Natural killer cell (primary cell): ENCODE data around the gene CD93. TPM values are rescaled to one million over a fixed set of nuclear protein-coding genes. Genes with fewer than 3 reads are reported as not detected.

ENCODE experiments used
- ATAC-seq, 3 donors: fragments of 150-1000 bp in 2 of 3; fragments of 200-7000 bp in 1 of 3; cut with Tn5 transposase; 1 replicate in 1 of 3; 2 replicates in 2 of 3; pipeline ENCODE4 v1.10.0; 2021; ENCODE audit warnings: mild to moderate bottlenecking in 2 of 3, moderate library complexity in 2 of 3
- DNase-seq, 2 donors: peaks; one replicate each; pipeline versions ENCODE4 v3.0.0 to v3.0.0-alpha.2; 2013 to 2021; ENCODE audit warnings: mixed read lengths in 1 of 2
- H3K27ac ChIP-seq: one replicate; pipeline ENCODE4 v1.5.1; 2013; ENCODE audit warnings: mild to moderate bottlenecking, low read length
- H3K27me3 ChIP-seq: one replicate; pipeline ENCODE4 v1.6.1; 2013; ENCODE audit warnings: low read length; ENCODE audit not compliant: control insufficient read depth, insufficient read depth
- H3K36me3 ChIP-seq: one replicate; pipeline ENCODE4 v1.6.1; 2013; ENCODE audit warnings: low read length; ENCODE audit not compliant: control insufficient read depth, insufficient read depth
- H3K4me1 ChIP-seq: one replicate; pipeline ENCODE4 v1.6.1; 2013; ENCODE audit warnings: low read length; ENCODE audit not compliant: control insufficient read depth, insufficient read depth
- H3K4me3 ChIP-seq: one replicate; pipeline ENCODE4 v1.5.1; 2013; ENCODE audit warnings: low read length
- H3K9me3 ChIP-seq: one replicate; pipeline ENCODE4 v1.6.1; 2013; ENCODE audit warnings: low read length; ENCODE audit not compliant: control insufficient read depth, insufficient read depth
- H3K27ac Mint-ChIP-seq, 2 donors: one replicate each; pipeline ENCODE4 v1.8.0; 2022; ENCODE audit warnings: mild to moderate bottlenecking in 2 of 2, mixed read lengths in 2 of 2, moderate library complexity in 1 of 2
- H3K27me3 Mint-ChIP-seq, 2 donors: one replicate each; pipeline ENCODE4 v1.8.0; 2022; ENCODE audit warnings: low read depth in 2 of 2, mixed read lengths in 2 of 2
- H3K36me3 Mint-ChIP-seq: one replicate; pipeline ENCODE4 v1.8.0; 2022; ENCODE audit warnings: mixed read lengths
- H3K4me1 Mint-ChIP-seq, 2 donors: one replicate each; pipeline ENCODE4 v1.8.0; 2022; ENCODE audit warnings: mixed read lengths in 2 of 2
- H3K4me3 Mint-ChIP-seq: one replicate; pipeline ENCODE4 v1.8.0; 2022; ENCODE audit warnings: mild to moderate bottlenecking, moderate library complexity, mixed read lengths
- H3K9me3 Mint-ChIP-seq, 2 donors: one replicate each; pipeline ENCODE4 v1.8.0; 2022; ENCODE audit warnings: mixed read lengths in 2 of 2
- WGBS: methylation state at CpG from one replicate; pipeline ENCODE4 v1.1.7; 2013; ENCODE audit warnings: missing lambda C conversion rate; ENCODE audit not compliant: insufficient coverage; 5-methylcytosine and 5-hydroxymethylcytosine counted together
- intact Hi-C: fragments of 100-400 bp; cut with micrococcal nuclease; formaldehyde crosslinking; loops from one replicate; pipeline ENCODE4 v1.14.2; 2022
- total RNA-seq, 4 donors: library from RNA; stranded (reverse); fragments of 120-200 nt in 1 of 4; gene quantifications; one replicate each; pipeline versions ENCODE4 v1.2.3 to v1.2.4, GENCODE V29; 2013 to 2022
- TF ChIP-seq, protein P1 (sequence below): fragments of 200-600 bp; IDR thresholded peaks from one replicate; pipeline ENCODE4 v1.8.0; 2022; ENCODE audit warnings: antibody characterized with exemption

CD93 gene
- total RNA-seq, 3 donors from 2014 or later (not counting 1 experiment from before 2014, with no cell fraction given) = 8.0 to 17.9 (median 17.2) TPM

DNA sequence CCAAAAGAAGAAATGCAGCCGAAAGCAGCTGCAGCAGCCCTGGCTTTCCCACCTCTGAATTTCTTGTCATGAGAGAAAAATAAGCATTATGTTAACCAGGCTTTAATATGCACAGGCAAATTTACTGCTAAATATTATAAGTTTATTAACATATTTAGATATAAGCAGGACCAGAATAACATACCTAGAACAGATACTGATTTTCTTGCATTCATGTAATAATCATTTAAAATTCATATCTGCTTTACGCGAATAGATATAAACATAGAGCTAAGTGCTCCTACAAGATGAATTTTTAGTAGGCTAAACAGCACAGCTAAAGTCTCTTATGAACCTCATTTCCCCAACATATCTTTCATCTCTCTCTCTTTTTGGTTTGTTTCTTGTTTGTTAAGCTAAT is 14.7 kb downstream of the CD93 start:
- Mint-ChIP-seq H3K9me3 (no peaks in the 10 kb centered on the region), H3K4me3 (no peak overlapping the region), H3K27ac (no peak overlapping the region), H3K27me3 (no peaks in the 10 kb centered on the region), H3K4me1 (no peaks in the 10 kb centered on the region), H3K36me3 (no peaks in the 10 kb centered on the region)
- Histone ChIP-seq H3K9me3 (no peaks in the 10 kb centered on the region), H3K4me3 (no peak overlapping the region), H3K27ac (no peak overlapping the region), H3K27me3 (no peaks in the 10 kb centered on the region), H3K4me1 (no peaks in the 10 kb centered on the region), H3K36me3 (no peaks in the 10 kb centered on the region)
- ATAC-seq (no peak), DNase-seq (no peak)
- TF ChIP-seq, protein P1, sequence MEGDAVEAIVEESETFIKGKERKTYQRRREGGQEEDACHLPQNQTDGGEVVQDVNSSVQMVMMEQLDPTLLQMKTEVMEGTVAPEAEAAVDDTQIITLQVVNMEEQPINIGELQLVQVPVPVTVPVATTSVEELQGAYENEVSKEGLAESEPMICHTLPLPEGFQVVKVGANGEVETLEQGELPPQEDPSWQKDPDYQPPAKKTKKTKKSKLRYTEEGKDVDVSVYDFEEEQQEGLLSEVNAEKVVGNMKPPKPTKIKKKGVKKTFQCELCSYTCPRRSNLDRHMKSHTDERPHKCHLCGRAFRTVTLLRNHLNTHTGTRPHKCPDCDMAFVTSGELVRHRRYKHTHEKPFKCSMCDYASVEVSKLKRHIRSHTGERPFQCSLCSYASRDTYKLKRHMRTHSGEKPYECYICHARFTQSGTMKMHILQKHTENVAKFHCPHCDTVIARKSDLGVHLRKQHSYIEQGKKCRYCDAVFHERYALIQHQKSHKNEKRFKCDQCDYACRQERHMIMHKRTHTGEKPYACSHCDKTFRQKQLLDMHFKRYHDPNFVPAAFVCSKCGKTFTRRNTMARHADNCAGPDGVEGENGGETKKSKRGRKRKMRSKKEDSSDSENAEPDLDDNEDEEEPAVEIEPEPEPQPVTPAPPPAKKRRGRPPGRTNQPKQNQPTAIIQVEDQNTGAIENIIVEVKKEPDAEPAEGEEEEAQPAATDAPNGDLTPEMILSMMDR = no peak
- WGBS = 93% methylated on average over 1 of the region's 3 CpGs
- intact Hi-C loops = no loop called here

DNA sequence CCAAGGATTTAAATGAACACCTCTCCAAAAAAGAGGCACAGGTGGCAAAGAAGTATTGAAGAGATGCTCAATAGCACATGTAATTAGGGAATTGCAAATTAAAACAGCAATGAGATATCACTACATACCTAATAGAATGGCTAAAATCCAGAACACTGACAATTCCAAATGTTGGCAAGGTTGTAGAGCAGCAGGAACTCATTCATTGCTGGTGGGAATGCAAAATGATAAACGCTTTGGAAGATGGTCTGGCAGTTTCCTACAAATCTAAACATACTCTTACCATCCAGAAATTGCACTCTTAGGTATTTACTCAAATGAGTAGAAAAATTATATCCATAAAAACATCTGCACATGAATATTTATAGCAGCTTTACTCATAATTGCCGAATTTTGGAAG is 17.0 kb downstream of the CD93 start:
- intact Hi-C loops = no loop called here
- TF ChIP-seq, protein P1 = no peak
- Histone ChIP-seq H3K4me3 (no peak overlapping the region), H3K27ac (no peak overlapping the region), H3K9me3 (no peaks in the 10 kb centered on the region), H3K4me1 (no peaks in the 10 kb centered on the region), H3K27me3 (no peaks in the 10 kb centered on the region), H3K36me3 (no peaks in the 10 kb centered on the region)
- Mint-ChIP-seq H3K4me3 (no peak overlapping the region), H3K4me1 (no peaks in the 10 kb centered on the region), H3K27ac (no peak overlapping the region), H3K27me3 (no peaks in the 10 kb centered on the region), H3K36me3 (no peaks in the 10 kb centered on the region), H3K9me3 (no peaks in the 10 kb centered on the region)
- DNase-seq = no peak
- no CpG with 5 or more reads among the region's 2 CpGs for whole genome bisulfite sequencing
- ATAC-seq = no peak

DNA sequence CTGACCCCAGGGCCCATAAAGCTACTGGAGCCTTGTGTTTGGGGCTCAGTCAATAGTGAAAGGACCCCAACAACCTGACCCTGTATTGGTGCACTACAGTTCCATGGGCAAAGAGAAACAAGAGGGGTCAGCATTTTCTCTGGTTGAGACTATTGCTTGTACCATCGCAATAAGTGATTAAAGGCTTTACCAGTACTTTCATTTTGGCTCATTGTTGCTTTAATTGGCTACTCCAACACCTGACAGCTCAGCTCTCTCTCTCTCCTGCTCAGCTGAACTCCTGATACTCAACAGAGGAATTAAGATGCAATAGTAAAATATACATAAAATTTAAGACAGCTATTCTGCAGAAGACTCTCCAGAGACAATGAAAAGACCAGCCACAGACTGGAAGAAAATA is 17.8 kb downstream of the CD93 start:
- no peak for DNase-seq
- H3K27me3 Mint-ChIP-seq = no peaks in the 10 kb centered on the region
- no peak overlapping the region for H3K27ac Mint-ChIP-seq
- no peaks in the 10 kb centered on the region for H3K9me3 Mint-ChIP-seq
- intact Hi-C loops = no loop called here
- no peak overlapping the region for H3K4me3 ChIP-seq
- no peaks in the 10 kb centered on the region for H3K27me3 ChIP-seq
- no peak overlapping the region for H3K27ac ChIP-seq
- H3K36me3 Mint-ChIP-seq = no peaks in the 10 kb centered on the region
- no peaks in the 10 kb centered on the region for H3K36me3 ChIP-seq
- no peaks in the 10 kb centered on the region for H3K4me1 ChIP-seq
- no peak for ATAC-seq
- no peaks in the 10 kb centered on the region for H3K9me3 ChIP-seq
- H3K4me1 Mint-ChIP-seq = no peaks in the 10 kb centered on the region
- TF ChIP-seq, protein P1 = no peak
- no peak overlapping the region for H3K4me3 Mint-ChIP-seq
- 84% methylated on average over 1 of the region's 1 CpG for WGBS

DNA sequence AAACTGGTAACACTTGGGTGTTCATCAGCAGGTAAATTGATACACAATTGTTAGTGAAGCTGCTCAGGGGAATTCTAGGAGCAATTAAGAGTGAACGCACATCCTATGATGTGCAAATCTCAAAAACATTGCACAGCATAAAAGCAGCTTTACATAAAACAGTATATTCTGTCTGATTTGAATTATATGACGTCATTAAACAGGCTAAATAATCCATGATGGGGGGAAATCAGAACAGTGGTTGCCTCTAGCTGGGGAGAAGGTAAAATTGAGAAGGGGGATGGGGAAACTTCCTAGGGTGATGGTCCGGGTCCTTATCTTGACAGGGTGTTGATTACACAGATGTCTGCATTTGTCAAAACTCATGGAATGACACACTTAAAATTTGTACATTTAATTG is 19.4 kb downstream of the CD93 start:
- H3K4me3 Mint-ChIP-seq = no peak overlapping the region
- H3K27me3 Mint-ChIP-seq = no peaks in the 10 kb centered on the region
- no peak for DNase-seq
- Histone ChIP-seq H3K9me3 (no peaks in the 10 kb centered on the region), H3K36me3 (no peaks in the 10 kb centered on the region), H3K4me3 (no peak overlapping the region), H3K4me1 (no peaks in the 10 kb centered on the region), H3K27ac (no peak overlapping the region), H3K27me3 (no peaks in the 10 kb centered on the region)
- H3K9me3 Mint-ChIP-seq = no peaks in the 10 kb centered on the region
- TF ChIP-seq, protein P1 = no peak
- H3K4me1 Mint-ChIP-seq = no peaks in the 10 kb centered on the region
- no peaks in the 10 kb centered on the region for H3K36me3 Mint-ChIP-seq
- intact Hi-C loops = no loop called here
- no peak for ATAC-seq
- no peak overlapping the region for H3K27ac Mint-ChIP-seq
- WGBS = 81% methylated on average over 2 of the region's 3 CpGs
